Measurements from ENCODE around the gene HACD2.

Gene HACD2

DNA sequence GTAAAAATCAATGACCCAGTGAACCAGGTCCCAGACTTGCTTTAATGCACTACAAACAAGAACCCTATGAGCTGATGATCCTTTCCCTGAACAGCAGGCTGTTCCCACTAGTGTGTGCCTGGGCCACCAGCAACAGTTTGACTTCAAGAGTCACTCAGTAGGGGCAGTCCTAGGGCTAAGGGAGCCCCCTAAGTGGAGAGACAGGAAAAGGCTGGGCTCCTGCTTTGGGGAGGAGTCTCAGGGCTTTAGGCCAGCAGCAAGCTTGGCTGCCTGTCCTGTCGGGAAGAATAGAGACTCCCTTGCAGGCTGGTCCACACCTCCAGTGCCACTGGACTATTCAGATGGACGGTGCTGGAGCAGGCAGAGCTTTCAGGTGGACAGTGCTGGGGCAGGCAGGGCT, 106.5 kb downstream of the HACD2 start:
- TF ChIP-seq, protein P1, sequence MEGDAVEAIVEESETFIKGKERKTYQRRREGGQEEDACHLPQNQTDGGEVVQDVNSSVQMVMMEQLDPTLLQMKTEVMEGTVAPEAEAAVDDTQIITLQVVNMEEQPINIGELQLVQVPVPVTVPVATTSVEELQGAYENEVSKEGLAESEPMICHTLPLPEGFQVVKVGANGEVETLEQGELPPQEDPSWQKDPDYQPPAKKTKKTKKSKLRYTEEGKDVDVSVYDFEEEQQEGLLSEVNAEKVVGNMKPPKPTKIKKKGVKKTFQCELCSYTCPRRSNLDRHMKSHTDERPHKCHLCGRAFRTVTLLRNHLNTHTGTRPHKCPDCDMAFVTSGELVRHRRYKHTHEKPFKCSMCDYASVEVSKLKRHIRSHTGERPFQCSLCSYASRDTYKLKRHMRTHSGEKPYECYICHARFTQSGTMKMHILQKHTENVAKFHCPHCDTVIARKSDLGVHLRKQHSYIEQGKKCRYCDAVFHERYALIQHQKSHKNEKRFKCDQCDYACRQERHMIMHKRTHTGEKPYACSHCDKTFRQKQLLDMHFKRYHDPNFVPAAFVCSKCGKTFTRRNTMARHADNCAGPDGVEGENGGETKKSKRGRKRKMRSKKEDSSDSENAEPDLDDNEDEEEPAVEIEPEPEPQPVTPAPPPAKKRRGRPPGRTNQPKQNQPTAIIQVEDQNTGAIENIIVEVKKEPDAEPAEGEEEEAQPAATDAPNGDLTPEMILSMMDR (IDR thresholded peaks at IDR 0.05; ENCODE audit: insufficient read depth, low read length, poor library complexity, severe bottlenecking) = no peak
- H3K4me3 ChIP-seq (replicated peaks; ENCODE audit: low read depth, low read length) = no peak overlapping the region
- H3K27me3 ChIP-seq (replicated peaks; ENCODE audit: control insufficient read depth, insufficient read depth, low read length) = peaks cover 2% of the 10 kb centered on the region
- DNase-seq (ENCODE audit: extremely low read depth, insufficient read length) = no peak
- no peaks in the 10 kb centered on the region for H3K36me3 ChIP-seq (ENCODE audit: control insufficient read depth, insufficient read depth, low read length)

DNA sequence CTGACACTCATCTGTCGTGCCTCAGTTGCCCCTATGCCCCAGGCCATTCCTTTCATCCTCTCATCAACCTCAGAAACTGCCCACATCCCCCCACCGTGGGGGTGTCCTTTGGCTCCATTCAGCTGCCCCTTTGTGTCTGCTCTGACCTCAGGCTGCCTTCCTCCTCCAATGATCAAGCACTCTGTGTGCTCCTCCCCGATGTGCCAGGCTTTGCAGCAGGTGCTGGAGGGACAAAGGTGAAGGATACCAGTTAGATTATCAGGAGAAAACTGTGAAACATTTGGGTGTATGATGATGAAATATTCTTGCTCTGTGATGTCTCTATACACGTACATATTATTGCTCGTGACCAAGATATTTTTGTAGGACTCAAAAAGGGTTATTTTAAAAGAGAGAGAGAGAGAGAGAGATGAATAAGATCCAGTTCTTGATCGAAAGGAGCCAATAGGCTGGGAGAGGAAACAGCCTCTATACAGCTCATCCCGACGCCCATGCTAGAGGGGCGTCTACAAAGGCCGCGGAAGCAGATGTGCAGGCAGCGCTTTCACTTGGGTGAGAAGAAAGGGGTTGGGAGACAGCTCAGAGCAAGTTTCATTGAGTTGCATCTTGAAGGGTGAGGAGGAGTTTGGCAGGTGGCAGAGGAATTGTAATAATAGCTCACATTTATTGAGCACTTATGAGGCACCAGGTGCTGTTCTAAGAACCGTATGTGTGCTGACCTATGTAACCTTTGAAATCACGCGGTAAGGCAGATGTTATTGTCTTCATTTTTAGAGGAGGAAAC, 107.7 kb downstream of the HACD2 start:
- Histone ChIP-seq H3K4me3 (replicated peaks; ENCODE audit: low read depth, low read length) (no peak overlapping the region), H3K27me3 (replicated peaks; ENCODE audit: control insufficient read depth, insufficient read depth, low read length) (peaks cover 2% of the 10 kb centered on the region), H3K36me3 (ENCODE audit: control insufficient read depth, insufficient read depth, low read length) (no peaks in the 10 kb centered on the region)
- no peak for DNase-seq (ENCODE audit: extremely low read depth, insufficient read length)
- TF ChIP-seq, protein P1 (IDR thresholded peaks at IDR 0.05; ENCODE audit: insufficient read depth, low read length, poor library complexity, severe bottlenecking) = no peak

DNA sequence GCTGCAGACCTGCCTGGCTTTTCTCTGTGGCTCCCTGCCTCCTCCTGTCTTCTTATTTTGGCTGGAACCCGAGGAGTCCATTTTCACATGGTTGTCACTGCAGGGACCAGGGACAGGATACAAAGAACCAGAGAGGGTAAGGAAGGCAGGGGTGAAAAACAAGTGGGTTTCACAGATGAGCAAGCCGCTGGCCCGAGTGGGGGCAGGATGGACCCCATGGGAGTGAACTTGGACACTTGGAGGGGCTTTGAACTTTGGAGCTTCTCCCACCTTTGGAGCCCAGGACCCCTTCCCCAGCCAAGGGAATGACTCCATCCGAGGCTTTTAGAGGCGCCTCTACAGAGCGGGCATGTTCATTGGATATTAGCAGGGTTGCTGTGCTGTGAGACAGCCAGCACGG, 109.1 kb downstream of the HACD2 start:
- DNase-seq (ENCODE audit: extremely low read depth, insufficient read length) = no peak
- Histone ChIP-seq H3K36me3 (ENCODE audit: control insufficient read depth, insufficient read depth, low read length) (no peaks in the 10 kb centered on the region), H3K27me3 (replicated peaks; ENCODE audit: control insufficient read depth, insufficient read depth, low read length) (peaks cover 2% of the 10 kb centered on the region), H3K4me3 (replicated peaks; ENCODE audit: low read depth, low read length) (no peak overlapping the region)
- TF ChIP-seq, protein P1 (IDR thresholded peaks at IDR 0.05; ENCODE audit: insufficient read depth, low read length, poor library complexity, severe bottlenecking) = no peak

DNA sequence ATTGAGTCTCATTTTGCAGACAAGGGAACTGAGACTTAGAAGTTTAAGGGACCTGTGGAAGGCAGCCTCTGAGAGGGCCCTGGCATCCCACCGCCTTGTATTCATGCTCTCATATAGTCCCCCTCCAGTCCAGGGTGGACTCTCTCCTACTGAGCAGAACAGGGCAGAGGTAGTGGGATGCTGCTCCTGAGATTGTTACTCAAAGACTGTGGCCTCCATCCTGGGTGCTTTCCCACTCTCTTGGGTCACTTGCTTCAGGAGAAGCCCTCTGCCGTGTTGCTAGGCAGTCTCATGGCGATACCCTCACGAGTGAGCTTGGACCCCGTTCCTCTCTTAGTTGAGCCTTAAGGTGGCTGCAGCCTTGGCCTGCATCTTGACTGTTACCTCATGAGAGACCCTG, 113.7 kb downstream of the HACD2 start:
- Histone ChIP-seq H3K27me3 (replicated peaks; ENCODE audit: control insufficient read depth, insufficient read depth, low read length) (peaks cover 2% of the 10 kb centered on the region), H3K4me3 (replicated peaks; ENCODE audit: low read depth, low read length) (no peak overlapping the region), H3K36me3 (ENCODE audit: control insufficient read depth, insufficient read depth, low read length) (no peaks in the 10 kb centered on the region)
- TF ChIP-seq, protein P1 (IDR thresholded peaks at IDR 0.05; ENCODE audit: insufficient read depth, low read length, poor library complexity, severe bottlenecking) = no peak
- no peak for DNase-seq (ENCODE audit: extremely low read depth, insufficient read length)

DNA sequence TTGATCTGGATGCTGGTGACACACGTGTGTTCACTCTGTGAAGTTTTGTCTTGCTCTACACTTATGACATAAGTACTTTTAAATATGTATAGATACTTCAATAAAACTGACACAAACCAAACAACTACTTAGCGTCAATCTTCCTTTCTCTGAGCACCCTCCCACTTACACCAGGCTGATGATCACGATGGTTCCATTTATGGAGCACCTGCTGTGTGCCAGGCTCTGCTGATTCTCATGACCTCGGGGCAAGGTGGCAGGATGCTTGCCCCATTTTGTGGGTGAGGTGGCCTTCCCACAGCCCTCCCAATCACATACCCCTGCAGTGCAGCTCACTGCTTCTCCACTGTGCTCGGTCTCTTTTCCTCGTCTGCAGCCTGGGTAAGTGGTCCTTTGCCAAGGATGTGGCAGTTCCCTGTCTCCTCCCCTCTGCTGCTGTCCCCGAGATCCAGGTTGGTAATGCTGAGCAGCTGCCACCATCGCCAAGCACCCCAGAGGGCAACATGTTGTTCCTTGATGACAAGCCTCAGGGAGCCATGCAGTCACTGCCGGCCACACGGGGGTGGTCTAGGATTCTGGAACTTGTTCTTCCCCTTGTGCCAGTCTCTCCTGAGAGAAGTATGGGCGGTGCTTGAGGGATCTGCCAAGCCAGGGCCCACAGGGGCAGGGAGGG, 115.4 kb downstream of the HACD2 start:
- H3K36me3 ChIP-seq (ENCODE audit: control insufficient read depth, insufficient read depth, low read length) = no peaks in the 10 kb centered on the region
- no peaks in the 10 kb centered on the region; the same call in 1 of the 2 replicates for H3K27me3 ChIP-seq (replicated peaks; ENCODE audit: control insufficient read depth, insufficient read depth, low read length)
- TF ChIP-seq, protein P1 (IDR thresholded peaks at IDR 0.05; ENCODE audit: insufficient read depth, low read length, poor library complexity, severe bottlenecking) = no peak
- no peak for DNase-seq (ENCODE audit: extremely low read depth, insufficient read length)
- H3K4me3 ChIP-seq (replicated peaks; ENCODE audit: low read depth, low read length) = no peak overlapping the region
